H9 (cell line): ENCODE measurements around the gene COL4A1. TPM values are rescaled to one million over a fixed set of nuclear protein-coding genes. Genes with fewer than 3 reads are reported as not detected.

Experiments used
- DNase-seq: peaks from one replicate; pipeline ENCODE4 v3.0.0-alpha.2; 2017
- H2AFZ ChIP-seq: one replicate; pipeline ENCODE4 v1.6.1; 2013; ENCODE audit warnings: mild to moderate bottlenecking, low read length, control low read depth, moderate library complexity
- H2AK5ac ChIP-seq: 2 replicates; pipeline ENCODE4 v1.6.1; 2013; ENCODE audit warnings: low read length, control low read depth, mixed read lengths; ENCODE audit not compliant: insufficient read length
- H2BK120ac ChIP-seq: one replicate; pipeline ENCODE4 v1.6.1; 2013; ENCODE audit warnings: low read depth, mild to moderate bottlenecking, low read length, control low read depth, inconsistent platforms; ENCODE audit not compliant: poor library complexity, severe bottlenecking
- H2BK12ac ChIP-seq: 2 replicates; pipeline ENCODE4 v1.6.1; 2013; ENCODE audit warnings: low read length, control low read depth, mixed read lengths, low read depth; ENCODE audit not compliant: insufficient read length
- H2BK15ac ChIP-seq: 2 replicates; pipeline ENCODE4 v1.6.1; 2013; ENCODE audit warnings: low read depth, low read length, control low read depth
- H2BK20ac ChIP-seq: one replicate; pipeline ENCODE4 v1.6.1; 2013; ENCODE audit warnings: low read depth, mild to moderate bottlenecking, low read length, control low read depth, inconsistent platforms; ENCODE audit not compliant: poor library complexity, severe bottlenecking
- H2BK5ac ChIP-seq: 2 replicates; pipeline ENCODE4 v1.6.1; 2013; ENCODE audit warnings: low read length, control low read depth, mixed read lengths; ENCODE audit not compliant: insufficient read length
- H3K14ac ChIP-seq: 2 replicates; pipeline ENCODE4 v1.6.1; 2013; ENCODE audit warnings: low read length, control low read depth; ENCODE audit not compliant: insufficient read depth
- H3K18ac ChIP-seq: 2 replicates; pipeline ENCODE4 v1.6.1; 2013; ENCODE audit warnings: low read depth, mild to moderate bottlenecking, mixed read lengths, low read length, control low read depth; ENCODE audit not compliant: insufficient read length
- H3K23ac ChIP-seq: 2 replicates; pipeline ENCODE4 v1.6.1; 2013; ENCODE audit warnings: low read length, control low read depth, mixed read lengths, low read depth; ENCODE audit not compliant: insufficient read length
- H3K23me2 ChIP-seq: 2 replicates; pipeline ENCODE4 v1.6.1; 2013; ENCODE audit warnings: low read depth, mild to moderate bottlenecking, mixed read lengths, low read length, control low read depth; ENCODE audit not compliant: insufficient read length, poor library complexity, severe bottlenecking
- H3K27ac ChIP-seq: 2 replicates; pipeline ENCODE4 v1.5.1; 2013; ENCODE audit warnings: low read length, control low read depth, mixed read lengths, low read depth; ENCODE audit not compliant: insufficient read length
- H3K27me3 ChIP-seq: 2 replicates; pipeline ENCODE4 v1.6.1; 2013; ENCODE audit warnings: low read length, control low read depth, inconsistent platforms; ENCODE audit not compliant: insufficient read depth
- H3K4ac ChIP-seq: 2 replicates; pipeline ENCODE4 v1.6.1; 2013; ENCODE audit warnings: low read depth, mild to moderate bottlenecking, control low read depth, inconsistent platforms, low read length, moderate library complexity
- H3K4me1 ChIP-seq: 2 replicates; pipeline ENCODE4 v1.6.1; 2013; ENCODE audit warnings: low read length, control low read depth, inconsistent platforms; ENCODE audit not compliant: insufficient read depth
- H3K4me2 ChIP-seq: 2 replicates; pipeline ENCODE4 v1.6.1; 2013; ENCODE audit warnings: low read length, control low read depth, mixed read lengths; ENCODE audit not compliant: insufficient read length, insufficient read depth
- H3K56ac ChIP-seq: 2 replicates; pipeline ENCODE4 v1.6.1; 2013; ENCODE audit warnings: low read depth, mild to moderate bottlenecking, mixed read lengths, low read length, control low read depth; ENCODE audit not compliant: insufficient read length
- H3K79me1 ChIP-seq: 2 replicates; pipeline ENCODE4 v1.6.1; 2013; ENCODE audit warnings: low read depth, mild to moderate bottlenecking, moderate library complexity, low read length, control low read depth, inconsistent platforms; ENCODE audit not compliant: insufficient read depth, poor library complexity, severe bottlenecking
- H3K79me2 ChIP-seq: 2 replicates; pipeline ENCODE4 v1.6.1; 2013; ENCODE audit warnings: low read length, control low read depth, inconsistent platforms; ENCODE audit not compliant: insufficient read depth
- H3K9ac ChIP-seq: 2 replicates; pipeline ENCODE4 v1.6.1; 2013; ENCODE audit warnings: low read length, control low read depth, mixed read lengths; ENCODE audit not compliant: insufficient read length; ENCODE audit errors: extremely low read depth
- H3K9me3 ChIP-seq: one replicate; pipeline ENCODE4 v1.6.1; 2013; ENCODE audit warnings: low read depth, low read length, inconsistent platforms; ENCODE audit not compliant: control insufficient read depth
- H3T11ph ChIP-seq: one replicate; pipeline ENCODE4 v1.6.1; 2013; ENCODE audit warnings: mild to moderate bottlenecking, low read length, control low read depth, inconsistent platforms
- H4K20me1 ChIP-seq: one replicate; pipeline ENCODE4 v1.6.1; 2013; ENCODE audit not compliant: control insufficient read depth, insufficient read length, insufficient read depth
- H4K5ac ChIP-seq: 2 replicates; pipeline ENCODE4 v1.6.1; 2013; ENCODE audit warnings: low read depth, mild to moderate bottlenecking, mixed read lengths, low read length, control low read depth; ENCODE audit not compliant: insufficient read length
- H4K8ac ChIP-seq: replicated peaks from 2 replicates; pipeline ENCODE4 v1.6.1; 2013; ENCODE audit warnings: low read length, control low read depth, mixed read lengths, low read depth; ENCODE audit not compliant: insufficient read length
- H4K91ac ChIP-seq: 2 replicates; pipeline ENCODE4 v1.6.1; 2013; ENCODE audit warnings: low read depth, mild to moderate bottlenecking, moderate library complexity, mixed read lengths, low read length, control low read depth; ENCODE audit not compliant: insufficient read length
- H3K27ac Mint-ChIP-seq, 3 experiments: 2 replicates in 2 of 3; 3 replicates in 1 of 3; pipeline ENCODE4 v1.8.0; 2020 to 2021; ENCODE audit warnings: mixed read lengths in 3 of 3, mild to moderate bottlenecking in 1 of 3, moderate library complexity in 1 of 3
- H3K27me3 Mint-ChIP-seq: 2 replicates; pipeline ENCODE4 v1.8.0; 2021; ENCODE audit warnings: low read depth, mild to moderate bottlenecking, moderate library complexity, mixed read lengths
- H3K36me3 Mint-ChIP-seq, 3 experiments: 2 replicates in 2 of 3; 3 replicates in 1 of 3; pipeline ENCODE4 v1.8.0; 2020 to 2021; ENCODE audit warnings: low read depth in 3 of 3, mixed read lengths in 3 of 3; ENCODE audit not compliant: insufficient read depth in 1 of 3
- H3K4me1 Mint-ChIP-seq, 2 experiments: 2 replicates each; pipeline ENCODE4 v1.8.0; 2020; ENCODE audit warnings: mixed read lengths in 2 of 2
- H3K4me3 Mint-ChIP-seq, 2 experiments: 2 replicates in 1 of 2; 3 replicates in 1 of 2; pipeline ENCODE4 v1.8.0; 2020 to 2021; ENCODE audit warnings: mild to moderate bottlenecking in 2 of 2, mixed read lengths in 2 of 2, moderate library complexity in 1 of 2
- H3K9me3 Mint-ChIP-seq, 2 experiments: 2 replicates in 1 of 2; 3 replicates in 1 of 2; pipeline ENCODE4 v1.8.0; 2020; ENCODE audit warnings: mild to moderate bottlenecking in 2 of 2, mixed read lengths in 2 of 2, moderate library complexity in 1 of 2
- WGBS: extraction: QIAGEN DNeasy Blood & Tissue Kit; methylation state at CpG from one replicate; pipeline ENCODE4 v1.1.7; 2013; ENCODE audit warnings: missing lambda C conversion rate, low lambda C conversion rate, mixed read lengths; ENCODE audit not compliant: insufficient read length; ENCODE audit errors: extremely low coverage; 5-methylcytosine and 5-hydroxymethylcytosine counted together
- total RNA-seq: library from RNA; stranded (reverse); gene quantifications from 2 replicates; pipeline ENCODE4 v1.2.1, GENCODE V29; 2021
- TF ChIP-seq, protein P1 (sequence below): fragments of 200-600 bp; sonication (generic); conservative IDR thresholded peaks from 3 replicates; pipeline ENCODE4 v1.8.0; 2021; ENCODE audit warnings: antibody characterized with exemption, mild to moderate bottlenecking

COL4A1 gene
- total RNA-seq, 1 experiment from 2014 or later, result 73.1 TPM

DNA sequence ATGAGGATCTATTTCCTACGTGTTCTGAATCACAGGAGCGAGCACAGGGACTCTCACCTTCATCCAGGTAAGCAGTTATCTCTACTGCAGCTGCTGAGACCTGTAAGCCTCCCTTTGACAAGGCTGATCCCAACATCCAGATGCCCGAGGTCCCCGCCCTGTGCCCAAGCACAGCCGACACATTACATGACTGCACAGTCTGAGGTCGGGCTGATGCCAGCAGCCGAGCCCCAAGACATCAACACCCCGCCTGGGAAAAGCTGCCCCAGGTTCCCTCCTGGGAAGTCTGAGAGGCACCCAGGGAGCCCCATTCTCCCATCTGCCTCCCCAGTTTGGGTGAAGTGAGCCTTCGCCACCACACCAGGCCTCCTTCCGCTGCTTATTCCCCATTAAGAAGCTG is 95.9 kb downstream of the COL4A1 start:
- Mint-ChIP-seq H3K4me3 (no peak overlapping the region), H3K9me3 (no peaks in the 10 kb centered on the region), H3K4me1 (peaks cover 0 to 7% of the 10 kb centered on the region in 2 experiments; a peak in 2 of 4 replicates), H3K36me3 (peaks cover 0 to 20% (median 5%) of the 10 kb centered on the region in 3 experiments; a peak in 5 of 7 replicates), H3K27me3 (no peaks in the 10 kb centered on the region), H3K27ac (peak overlapping the region in 1 of 3 experiments; percentile 49; a peak in 2 of 7 replicates)
- Histone ChIP-seq H3K4ac (no peak overlapping the region), H3K18ac (no peak overlapping the region), H3K23me2 (no peaks in the 10 kb centered on the region), H3K4me1 (no peaks in the 10 kb centered on the region; the same call in 1 of the 2 replicates), H3K9ac (no peak overlapping the region), H3K56ac (no peak overlapping the region), H2BK120ac (no peak overlapping the region), H2BK20ac (no peak overlapping the region), H4K5ac (no peak overlapping the region), H3K23ac (no peak overlapping the region), H4K91ac (no peak overlapping the region), H3K4me2 (no peak overlapping the region), H3K27me3 (no peaks in the 10 kb centered on the region), H2BK12ac (no peak overlapping the region), H2AFZ (no peak overlapping the region), H4K8ac (no peak overlapping the region), H2BK15ac (no peak overlapping the region), H3K79me1 (no peaks in the 10 kb centered on the region), H2BK5ac (no peak overlapping the region), H2AK5ac (no peak overlapping the region), H3T11ph (no peak overlapping the region), H3K79me2 (no peaks in the 10 kb centered on the region), H3K27ac (no peak overlapping the region), H3K14ac (no peak overlapping the region), H3K9me3 (no peaks in the 10 kb centered on the region), H4K20me1 (no peaks in the 10 kb centered on the region)
- no peak for DNase-seq
- TF ChIP-seq, protein P1, sequence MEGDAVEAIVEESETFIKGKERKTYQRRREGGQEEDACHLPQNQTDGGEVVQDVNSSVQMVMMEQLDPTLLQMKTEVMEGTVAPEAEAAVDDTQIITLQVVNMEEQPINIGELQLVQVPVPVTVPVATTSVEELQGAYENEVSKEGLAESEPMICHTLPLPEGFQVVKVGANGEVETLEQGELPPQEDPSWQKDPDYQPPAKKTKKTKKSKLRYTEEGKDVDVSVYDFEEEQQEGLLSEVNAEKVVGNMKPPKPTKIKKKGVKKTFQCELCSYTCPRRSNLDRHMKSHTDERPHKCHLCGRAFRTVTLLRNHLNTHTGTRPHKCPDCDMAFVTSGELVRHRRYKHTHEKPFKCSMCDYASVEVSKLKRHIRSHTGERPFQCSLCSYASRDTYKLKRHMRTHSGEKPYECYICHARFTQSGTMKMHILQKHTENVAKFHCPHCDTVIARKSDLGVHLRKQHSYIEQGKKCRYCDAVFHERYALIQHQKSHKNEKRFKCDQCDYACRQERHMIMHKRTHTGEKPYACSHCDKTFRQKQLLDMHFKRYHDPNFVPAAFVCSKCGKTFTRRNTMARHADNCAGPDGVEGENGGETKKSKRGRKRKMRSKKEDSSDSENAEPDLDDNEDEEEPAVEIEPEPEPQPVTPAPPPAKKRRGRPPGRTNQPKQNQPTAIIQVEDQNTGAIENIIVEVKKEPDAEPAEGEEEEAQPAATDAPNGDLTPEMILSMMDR, result no peak
- WGBS, result no CpG with 5 or more reads among the region's 10 CpGs
